ENCODE data around the gene SERTAD1.

Gene SERTAD1

DNA sequence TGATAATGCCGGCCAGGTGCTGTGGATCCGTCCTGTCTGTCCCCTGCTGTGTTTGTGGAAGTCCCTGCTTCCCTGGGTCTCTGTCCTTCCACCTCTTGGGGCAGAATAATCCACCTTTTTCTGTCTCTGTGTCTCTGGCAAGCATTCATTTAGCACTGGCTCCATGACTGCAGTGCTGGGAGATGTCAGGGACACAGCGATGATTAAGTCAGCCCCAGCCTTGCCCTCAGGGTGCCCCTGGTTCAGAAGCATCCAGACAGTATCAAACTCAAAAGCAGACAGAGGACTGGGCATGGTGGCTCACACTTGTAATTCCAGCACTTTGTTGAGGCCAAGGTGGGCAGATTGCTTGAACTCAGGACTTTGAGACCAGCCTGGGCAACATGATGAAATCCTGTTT lies 37.3 kb downstream of the SERTAD1 start:
- H3K4me2 ChIP-seq (ENCODE audit: low read length) = no peak overlapping the region
- no peaks in the 10 kb centered on the region for H3K27me3 ChIP-seq (ENCODE audit: control insufficient read depth, low read length)
- no peaks in the 10 kb centered on the region for H4K20me1 ChIP-seq (ENCODE audit: control insufficient read depth, insufficient read depth, low read depth, low read length)
- no peaks in the 10 kb centered on the region for H3K79me2 ChIP-seq (ENCODE audit: control insufficient read depth, low read length)
- H3F3A ChIP-seq (ENCODE audit: control insufficient read depth, insufficient read depth) = no peaks in the 10 kb centered on the region
- H3K27ac ChIP-seq (ENCODE audit: low read depth, low read length) = no peak overlapping the region
- H3K36me3 ChIP-seq (ENCODE audit: control insufficient read depth, low read length) = no peaks in the 10 kb centered on the region
- TF ChIP-seq EZH2phosphoT487 (IDR thresholded peaks at IDR 0.05; ENCODE audit: borderline replicate concordance, low read length) = no peak
- TF ChIP-seq, protein P1, sequence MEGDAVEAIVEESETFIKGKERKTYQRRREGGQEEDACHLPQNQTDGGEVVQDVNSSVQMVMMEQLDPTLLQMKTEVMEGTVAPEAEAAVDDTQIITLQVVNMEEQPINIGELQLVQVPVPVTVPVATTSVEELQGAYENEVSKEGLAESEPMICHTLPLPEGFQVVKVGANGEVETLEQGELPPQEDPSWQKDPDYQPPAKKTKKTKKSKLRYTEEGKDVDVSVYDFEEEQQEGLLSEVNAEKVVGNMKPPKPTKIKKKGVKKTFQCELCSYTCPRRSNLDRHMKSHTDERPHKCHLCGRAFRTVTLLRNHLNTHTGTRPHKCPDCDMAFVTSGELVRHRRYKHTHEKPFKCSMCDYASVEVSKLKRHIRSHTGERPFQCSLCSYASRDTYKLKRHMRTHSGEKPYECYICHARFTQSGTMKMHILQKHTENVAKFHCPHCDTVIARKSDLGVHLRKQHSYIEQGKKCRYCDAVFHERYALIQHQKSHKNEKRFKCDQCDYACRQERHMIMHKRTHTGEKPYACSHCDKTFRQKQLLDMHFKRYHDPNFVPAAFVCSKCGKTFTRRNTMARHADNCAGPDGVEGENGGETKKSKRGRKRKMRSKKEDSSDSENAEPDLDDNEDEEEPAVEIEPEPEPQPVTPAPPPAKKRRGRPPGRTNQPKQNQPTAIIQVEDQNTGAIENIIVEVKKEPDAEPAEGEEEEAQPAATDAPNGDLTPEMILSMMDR (IDR thresholded peaks at IDR 0.05; ENCODE audit: low read depth, low read length, poor library complexity, severe bottlenecking) = no peak
- no peaks in the 10 kb centered on the region for H3K9me2 ChIP-seq (replicated peaks; ENCODE audit: control insufficient read depth, low read length)
- H3K9me3 ChIP-seq (ENCODE audit: control insufficient read depth, insufficient read depth, low read length) = no peaks in the 10 kb centered on the region
- H3K4me3 ChIP-seq (ENCODE audit: low read length) = no peak overlapping the region
- H3K4me1 ChIP-seq (ENCODE audit: control insufficient read depth, low read length) = no peaks in the 10 kb centered on the region

- Histone ChIP-seq H3K4me3 (ENCODE audit: low read length) (no peak overlapping the region), H3K4me1 (ENCODE audit: control insufficient read depth, low read length) (no peaks in the 10 kb centered on the region), H3K9me2 (replicated peaks; ENCODE audit: control insufficient read depth, low read length) (no peaks in the 10 kb centered on the region), H3K79me2 (ENCODE audit: control insufficient read depth, low read length) (no peaks in the 10 kb centered on the region), H3K4me2 (ENCODE audit: low read length) (no peak overlapping the region), H3F3A (ENCODE audit: control insufficient read depth, insufficient read depth) (no peaks in the 10 kb centered on the region), H4K20me1 (ENCODE audit: control insufficient read depth, insufficient read depth, low read depth, low read length) (no peaks in the 10 kb centered on the region), H3K9me3 (ENCODE audit: control insufficient read depth, insufficient read depth, low read length) (no peaks in the 10 kb centered on the region), H3K27ac (ENCODE audit: low read depth, low read length) (no peak overlapping the region), H3K27me3 (ENCODE audit: control insufficient read depth, low read length) (no peaks in the 10 kb centered on the region), H3K36me3 (ENCODE audit: control insufficient read depth, low read length) (no peaks in the 10 kb centered on the region)
- no peak for TF ChIP-seq EZH2phosphoT487 (IDR thresholded peaks at IDR 0.05; ENCODE audit: borderline replicate concordance, low read length)
- TF ChIP-seq, protein P1 (IDR thresholded peaks at IDR 0.05; ENCODE audit: low read depth, low read length, poor library complexity, severe bottlenecking) = no peak
Measured at GRCh38 chr19:40387155-40387554, 38.6 kb downstream of the SERTAD1 start.

DNA sequence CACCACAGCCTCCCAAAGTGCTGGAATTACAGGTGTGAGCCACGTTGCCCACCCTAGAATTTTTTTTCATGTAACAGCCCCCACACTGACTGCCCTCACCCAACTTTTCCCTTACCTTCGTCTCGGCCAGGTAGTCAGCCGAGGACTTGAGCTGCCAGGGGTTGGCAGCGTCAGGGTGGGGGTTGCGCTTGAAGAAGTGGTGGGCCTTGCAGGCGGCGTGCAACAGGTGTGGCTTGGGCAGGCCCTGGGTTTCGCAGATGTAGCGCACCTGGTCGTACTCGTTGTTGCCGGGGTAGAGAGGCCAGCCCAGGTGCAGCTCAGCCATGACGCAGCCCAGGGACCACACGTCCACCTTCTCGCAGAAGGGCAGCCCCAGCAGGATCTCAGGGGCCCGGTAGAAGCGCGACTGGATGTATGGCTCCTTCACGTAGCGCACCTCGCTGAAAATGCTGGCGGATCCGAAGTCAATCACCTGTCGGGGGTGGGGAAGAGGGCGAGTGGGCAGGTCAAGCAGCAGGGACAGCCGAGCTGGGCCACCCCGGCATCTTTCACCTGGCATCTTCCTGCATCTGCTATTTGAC lies 42.0 kb downstream of the SERTAD1 start:
- H3K9me3 ChIP-seq (ENCODE audit: control insufficient read depth, insufficient read depth, low read length) = no peaks in the 10 kb centered on the region
- no peaks in the 10 kb centered on the region for H3K27me3 ChIP-seq (ENCODE audit: control insufficient read depth, low read length)
- H3F3A ChIP-seq (ENCODE audit: control insufficient read depth, insufficient read depth) = no peaks in the 10 kb centered on the region
- H3K4me2 ChIP-seq (ENCODE audit: low read length) = no peak overlapping the region
- H3K27ac ChIP-seq (ENCODE audit: low read depth, low read length) = no peak overlapping the region
- H4K20me1 ChIP-seq (ENCODE audit: control insufficient read depth, insufficient read depth, low read depth, low read length) = no peaks in the 10 kb centered on the region
- TF ChIP-seq EZH2phosphoT487 (IDR thresholded peaks at IDR 0.05; ENCODE audit: borderline replicate concordance, low read length) = no peak
- TF ChIP-seq, protein P1 (IDR thresholded peaks at IDR 0.05; ENCODE audit: low read depth, low read length, poor library complexity, severe bottlenecking) = no peak
- no peak overlapping the region for H3K4me3 ChIP-seq (ENCODE audit: low read length)
- H3K36me3 ChIP-seq (ENCODE audit: control insufficient read depth, low read length) = no peaks in the 10 kb centered on the region
- H3K9me2 ChIP-seq (replicated peaks; ENCODE audit: control insufficient read depth, low read length) = no peaks in the 10 kb centered on the region
- H3K4me1 ChIP-seq (ENCODE audit: control insufficient read depth, low read length) = no peaks in the 10 kb centered on the region
- no peaks in the 10 kb centered on the region for H3K79me2 ChIP-seq (ENCODE audit: control insufficient read depth, low read length)

Measured in DOHH2 (cell line).